Mucosa of stomach (tissue), 1 donor: ENCODE data around the gene BCAP31.
A peak's percentile ranks its signal among the peaks of the same experiment; 100 is the strongest.

ENCODE experiments used
- H3K27me3 ChIP-seq: one replicate; pipeline ENCODE4 v1.7.0; 2013; ENCODE audit warnings: mild to moderate bottlenecking, low read length; ENCODE audit not compliant: control insufficient read depth, insufficient read depth
- H3K36me3 ChIP-seq: one replicate; pipeline ENCODE4 v1.7.0; 2013; ENCODE audit warnings: low read length; ENCODE audit not compliant: control insufficient read depth, insufficient read depth
- H3K4me1 ChIP-seq: one replicate; pipeline ENCODE4 v1.7.0; 2013; ENCODE audit warnings: mild to moderate bottlenecking, low read length; ENCODE audit not compliant: control insufficient read depth, insufficient read depth
- H3K4me3 ChIP-seq: one replicate; pipeline ENCODE4 v1.7.0; 2013; ENCODE audit warnings: low read length
- H3K9ac ChIP-seq: one replicate; pipeline ENCODE4 v1.7.0; 2013; ENCODE audit warnings: mild to moderate bottlenecking, low read length, moderate library complexity
- H3K9me3 ChIP-seq: one replicate; pipeline ENCODE4 v1.7.0; 2013; ENCODE audit warnings: mild to moderate bottlenecking, low read length, moderate library complexity; ENCODE audit not compliant: control insufficient read depth
- donor health status: Pancreatic carcinoma.

Gene BCAP31

GRCh38 chrX:153728095-153728494 lies 3.9 kb upstream of the BCAP31 start:
- Histone ChIP-seq H3K9ac (no peak overlapping the region), H3K4me3 (no peak overlapping the region)

DNA sequence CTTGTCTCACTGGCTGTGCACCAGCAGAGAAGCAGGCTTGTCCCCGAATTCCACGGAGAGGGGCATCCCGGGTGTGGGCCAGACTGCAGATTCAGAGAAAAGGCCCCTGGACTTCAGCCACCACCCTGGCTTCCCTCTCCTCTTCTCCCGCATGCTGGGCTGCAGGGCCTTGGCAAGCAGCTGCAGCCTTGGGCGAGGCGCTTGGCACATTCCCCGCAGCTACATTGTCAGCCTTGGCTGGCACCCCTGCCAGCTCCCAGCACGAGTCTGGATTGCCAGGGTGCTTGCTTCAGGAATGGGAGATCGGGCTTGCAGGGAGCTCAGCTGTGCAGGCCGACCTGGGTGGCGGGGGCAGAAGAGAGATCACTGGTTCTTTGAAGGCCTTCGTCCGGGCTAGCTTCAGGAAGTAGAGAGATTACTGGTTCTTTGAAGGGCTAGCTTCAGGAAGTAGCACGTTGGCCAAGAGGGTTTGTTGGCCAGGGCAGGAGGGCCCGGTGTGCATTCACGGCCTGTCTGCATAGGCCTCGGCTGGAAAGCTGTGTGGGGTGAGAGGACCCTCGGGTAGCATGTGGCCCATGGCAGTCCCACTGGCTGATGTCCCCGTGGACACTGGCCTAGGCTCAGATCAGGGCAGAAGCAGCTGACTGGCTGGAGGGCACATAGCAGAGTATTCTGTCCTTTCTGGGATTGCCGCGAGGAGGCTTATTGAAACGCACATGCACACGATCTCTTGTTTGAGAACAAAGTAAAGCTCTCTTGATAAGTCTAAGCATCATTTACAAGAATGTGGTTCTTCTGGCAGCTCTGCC lies 3.1 kb upstream of the BCAP31 start:
- Histone ChIP-seq H3K4me3 (no peak overlapping the region), H3K27me3 (no peaks in the 10 kb centered on the region), H3K36me3 (no peaks in the 10 kb centered on the region), H3K9ac (no peak overlapping the region), H3K9me3 (no peaks in the 10 kb centered on the region), H3K4me1 (peaks cover 33% of the 10 kb centered on the region)

More at GRCh38 chrX:153728095-153728494, 3.9 kb upstream of the BCAP31 start:
- peaks cover 31% of the 10 kb centered on the region for H3K4me1 ChIP-seq
- no peaks in the 10 kb centered on the region for H3K27me3 ChIP-seq
- no peaks in the 10 kb centered on the region for H3K36me3 ChIP-seq
- no peaks in the 10 kb centered on the region for H3K9me3 ChIP-seq

DNA sequence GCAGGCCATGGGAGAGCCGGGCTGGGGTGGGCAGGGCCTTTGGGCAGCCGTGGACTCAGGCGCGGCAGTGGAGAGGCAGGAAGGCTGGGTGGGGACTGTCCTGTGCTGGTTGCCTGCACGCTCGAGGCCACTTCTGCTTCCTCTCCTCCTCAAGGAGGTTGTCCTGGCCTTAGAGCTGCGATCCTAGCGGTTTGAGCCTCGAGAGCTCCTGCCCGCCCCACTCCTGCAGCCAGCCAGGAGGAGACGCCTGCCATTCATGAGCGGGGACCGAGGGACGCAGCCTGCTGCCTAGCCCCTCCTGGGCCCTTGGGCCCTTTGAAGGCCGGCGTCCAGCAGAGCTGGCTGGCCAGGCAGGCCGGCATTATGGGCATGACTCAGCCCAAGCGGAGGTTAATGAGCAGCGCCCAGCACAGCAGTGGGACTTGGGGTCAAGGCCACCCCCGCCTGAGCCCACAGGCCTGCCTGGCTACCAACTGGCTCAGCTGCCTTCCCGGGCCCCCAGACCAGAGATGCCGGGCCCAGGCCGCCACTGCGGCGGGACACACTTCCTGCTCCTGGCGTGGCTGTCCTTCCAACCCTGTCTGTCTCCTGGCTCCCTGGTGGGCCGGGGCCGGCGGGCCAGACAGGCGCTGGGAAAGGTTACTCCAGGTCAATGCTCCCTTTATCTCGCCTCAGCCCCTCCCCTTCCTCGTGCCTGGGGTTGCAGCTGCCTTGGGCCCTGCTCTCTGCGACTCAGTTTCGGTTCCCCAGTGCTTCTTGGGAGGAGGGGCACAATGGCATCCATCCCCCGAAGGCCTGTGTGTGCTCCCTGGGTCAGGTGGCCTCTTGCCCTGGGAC lies 2.3 kb upstream of the BCAP31 start:
- Histone ChIP-seq H3K9ac (no peak overlapping the region), H3K36me3 (no peaks in the 10 kb centered on the region), H3K4me3 (no peak overlapping the region), H3K27me3 (no peaks in the 10 kb centered on the region), H3K9me3 (no peaks in the 10 kb centered on the region), H3K4me1 (peaks cover 37% of the 10 kb centered on the region)

GRCh38 chrX:153725832-153726285 lies 1.7 kb upstream of the BCAP31 start:
- Histone ChIP-seq H3K36me3 (no peaks in the 10 kb centered on the region), H3K9ac (no peak overlapping the region), H3K27me3 (no peaks in the 10 kb centered on the region), H3K9me3 (no peaks in the 10 kb centered on the region), H3K4me1 (peaks cover 37% of the 10 kb centered on the region), H3K4me3 (no peak overlapping the region)

DNA sequence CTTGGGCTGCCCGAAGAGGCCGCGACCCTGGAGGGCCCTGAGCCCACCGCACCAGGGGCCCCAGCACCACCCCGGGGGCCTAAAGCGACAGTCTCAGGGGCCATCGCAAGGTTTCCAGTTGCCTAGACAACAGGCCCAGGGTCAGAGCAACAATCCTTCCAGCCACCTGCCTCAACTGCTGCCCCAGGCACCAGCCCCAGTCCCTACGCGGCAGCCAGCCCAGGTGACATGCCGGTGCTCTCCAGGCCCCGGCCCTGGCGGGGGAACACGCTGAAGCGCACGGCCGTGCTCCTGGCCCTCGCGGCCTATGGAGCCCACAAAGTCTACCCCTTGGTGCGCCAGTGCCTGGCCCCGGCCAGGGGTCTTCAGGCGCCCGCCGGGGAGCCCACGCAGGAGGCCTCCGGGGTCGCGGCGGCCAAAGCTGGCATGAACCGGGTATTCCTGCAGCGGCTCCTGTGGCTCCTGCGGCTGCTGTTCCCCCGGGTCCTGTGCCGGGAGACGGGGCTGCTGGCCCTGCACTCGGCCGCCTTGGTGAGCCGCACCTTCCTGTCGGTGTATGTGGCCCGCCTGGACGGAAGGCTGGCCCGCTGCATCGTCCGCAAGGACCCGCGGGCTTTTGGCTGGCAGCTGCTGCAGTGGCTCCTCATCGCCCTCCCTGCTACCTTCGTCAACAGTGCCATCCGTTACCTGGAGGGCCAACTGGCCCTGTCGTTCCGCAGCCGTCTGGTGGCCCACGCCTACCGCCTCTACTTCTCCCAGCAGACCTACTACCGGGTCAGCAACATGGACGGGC lies 1.0 kb upstream of the BCAP31 start:
- Histone ChIP-seq H3K9me3 (no peaks in the 10 kb centered on the region), H3K4me3 (no peak overlapping the region), H3K36me3 (no peaks in the 10 kb centered on the region), H3K4me1 (peaks cover 37% of the 10 kb centered on the region), H3K27me3 (no peaks in the 10 kb centered on the region), H3K9ac (peak overlapping the region; percentile 41)

- H3K9ac ChIP-seq: peak overlapping the region; percentile 68
- H3K27me3 ChIP-seq: no peaks in the 10 kb centered on the region
- no peak overlapping the region for H3K4me3 ChIP-seq
- no peaks in the 10 kb centered on the region for H3K9me3 ChIP-seq
- peaks cover 37% of the 10 kb centered on the region for H3K4me1 ChIP-seq
- no peaks in the 10 kb centered on the region for H3K36me3 ChIP-seq
Measured at GRCh38 chrX:153723351-153724251, 586 bp downstream of the BCAP31 start.

- Histone ChIP-seq H3K36me3 (no peaks in the 10 kb centered on the region), H3K9ac (peak overlapping the region; percentile 68), H3K27me3 (no peaks in the 10 kb centered on the region), H3K4me1 (peaks cover 33% of the 10 kb centered on the region), H3K4me3 (no peak overlapping the region), H3K9me3 (no peaks in the 10 kb centered on the region)
Measured at GRCh38 chrX:153722704-153723350, 1.4 kb downstream of the BCAP31 start.

DNA sequence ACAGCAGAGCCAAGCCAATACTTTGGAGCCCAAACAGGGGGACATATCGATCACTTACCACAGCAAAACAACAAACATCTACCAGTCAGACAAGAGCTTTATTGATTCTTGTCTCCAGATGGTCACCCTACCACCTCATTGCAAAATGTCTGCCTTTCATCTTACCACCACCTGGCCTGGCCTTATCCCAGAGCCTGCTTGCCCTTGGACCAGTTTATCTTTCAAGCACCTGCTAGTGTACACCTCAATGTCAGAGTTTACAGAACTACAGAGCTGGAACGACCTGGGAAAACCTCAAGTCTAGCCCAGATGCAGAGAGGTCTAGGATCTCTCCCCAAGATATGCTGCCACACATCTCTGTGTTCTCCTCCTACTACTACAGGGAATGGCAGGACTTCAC lies 4.5 kb downstream of the BCAP31 start:
- peaks cover 6% of the 10 kb centered on the region for H3K4me1 ChIP-seq
- no peaks in the 10 kb centered on the region for H3K36me3 ChIP-seq
- no peak overlapping the region for H3K9ac ChIP-seq
- H3K27me3 ChIP-seq: no peaks in the 10 kb centered on the region
- H3K9me3 ChIP-seq: no peaks in the 10 kb centered on the region
- H3K4me3 ChIP-seq: no peak overlapping the region

- Histone ChIP-seq H3K4me3 (no peak overlapping the region), H3K9ac (no peak overlapping the region), H3K27me3 (no peaks in the 10 kb centered on the region), H3K4me1 (peaks cover 6% of the 10 kb centered on the region), H3K9me3 (no peaks in the 10 kb centered on the region), H3K36me3 (no peaks in the 10 kb centered on the region)
Measured at GRCh38 chrX:153719238-153719637, 4.9 kb downstream of the BCAP31 start.

DNA sequence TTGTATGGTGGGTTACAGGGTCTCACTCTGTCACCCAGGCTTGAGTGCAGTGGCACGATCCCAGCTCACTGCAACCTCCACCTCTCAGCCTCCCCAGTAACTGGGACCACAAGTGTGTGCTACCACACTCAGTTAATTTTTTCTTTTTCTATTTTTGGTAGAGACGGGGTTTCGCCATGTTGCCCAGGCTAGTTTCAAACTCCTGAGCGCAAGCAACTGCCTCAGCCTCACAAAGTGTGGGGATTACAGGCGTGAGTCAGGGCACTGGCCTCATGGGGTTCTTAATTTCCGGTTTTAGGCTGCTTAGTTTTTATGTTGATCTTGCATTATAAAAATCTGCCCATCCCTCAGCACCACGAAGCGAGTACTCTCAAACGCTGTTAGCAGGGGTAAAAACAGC lies 6.7 kb downstream of the BCAP31 start:
- Histone ChIP-seq H3K9ac (no peak overlapping the region), H3K27me3 (no peaks in the 10 kb centered on the region), H3K36me3 (no peaks in the 10 kb centered on the region), H3K4me1 (peaks cover 6% of the 10 kb centered on the region), H3K4me3 (no peak overlapping the region), H3K9me3 (no peaks in the 10 kb centered on the region)

DNA sequence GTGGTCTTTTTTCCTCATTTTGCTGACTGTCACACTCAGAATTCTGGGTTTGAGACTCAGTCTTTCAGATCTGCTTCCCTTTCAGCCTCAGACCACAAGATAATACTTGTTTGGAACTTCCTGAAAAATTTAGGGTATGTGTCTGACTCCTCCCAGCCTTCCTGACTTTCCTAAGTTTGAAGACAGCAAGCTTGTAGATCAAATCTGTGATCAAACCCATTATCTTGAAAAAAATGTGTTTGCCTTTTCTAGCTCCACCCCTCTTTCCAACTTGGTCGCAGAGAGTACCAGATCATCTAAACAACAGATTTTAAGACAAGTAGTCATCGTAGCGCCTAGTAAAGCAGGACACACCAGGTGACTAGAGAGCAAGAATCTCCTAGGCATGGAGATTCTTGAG lies 9.9 kb downstream of the BCAP31 start:
- Histone ChIP-seq H3K4me3 (no peak overlapping the region), H3K27me3 (no peaks in the 10 kb centered on the region), H3K4me1 (no peaks in the 10 kb centered on the region), H3K9me3 (no peaks in the 10 kb centered on the region), H3K36me3 (no peaks in the 10 kb centered on the region), H3K9ac (no peak overlapping the region)
